K562 (cell line): ENCODE measurements around the gene KBTBD12. TPM values are rescaled to one million over a fixed set of nuclear protein-coding genes. Genes with fewer than 3 reads are reported as not detected.

ENCODE experiments used
- ADNP ChIP-seq: fragments of 200-800 bp; sonication (Bioruptor generic); IDR thresholded peaks from 2 replicates; pipeline ENCODE4 v1.6.1; 2016; ENCODE audit warnings: missing genetic modification characterization, missing compliant biosample characterization
- ARID3A ChIP-seq: IDR thresholded peaks from 2 replicates; pipeline ENCODE4 v1.6.1; 2012; ENCODE audit warnings: low read depth, low read length, improper control_type of control experiment, borderline replicate concordance
- CBFB ChIP-seq: sonication (generic); formaldehyde crosslinking; IDR thresholded peaks from 2 replicates; pipeline ENCODE4 v1.4.0; 2020; ENCODE audit warnings: mild to moderate bottlenecking, missing genetic modification reagents
- CHD1 ChIP-seq: fragments of 200-600 bp; sonication (generic); IDR thresholded peaks from one replicate; pipeline ENCODE4 v1.6.1; 2012; ENCODE audit warnings: mild to moderate bottlenecking, moderate library complexity, low read length, inconsistent platforms
- HDAC6 ChIP-seq: IDR thresholded peaks from 2 replicates; pipeline ENCODE4 v1.6.1; 2012; ENCODE audit warnings: low read depth, mild to moderate bottlenecking, control low read depth, inconsistent platforms, low read length, moderate library complexity
- HDAC8 ChIP-seq: fragments of 450-650 bp; IDR thresholded peaks from 2 replicates; pipeline ENCODE4 v1.6.1; 2016; ENCODE audit warnings: mild to moderate bottlenecking, missing genetic modification characterization, moderate library complexity, missing compliant biosample characterization
- HIVEP1 ChIP-seq: fragments of 250-450 bp; sonication (Bioruptor Pico); IDR thresholded peaks from 2 replicates; pipeline ENCODE4 v1.4.0; 2020; ENCODE audit warnings: mild to moderate bottlenecking
- HOMEZ ChIP-seq: fragments of 250-450 bp; sonication (Bioruptor Pico); IDR thresholded peaks from 2 replicates; pipeline ENCODE4 v1.4.0; 2020; ENCODE audit warnings: mild to moderate bottlenecking, moderate library complexity
- KHSRP ChIP-seq: fragments of 450-650 bp; IDR thresholded peaks from 2 replicates; pipeline ENCODE4 v1.6.1; 2017
- MAX ChIP-seq: sonication (generic); formaldehyde crosslinking; IDR thresholded peaks from 2 replicates; pipeline ENCODE4 v1.9.0; 2022; ENCODE audit warnings: mild to moderate bottlenecking, missing genetic modification reagents
- MAZ ChIP-seq, 2 experiments: fragments of 450-650 bp in 1 of 2; sonication (generic) in 1 of 2; formaldehyde crosslinking; IDR thresholded peaks in 1 of 2; conservative IDR thresholded peaks in 1 of 2; 2 replicates each; pipeline versions ENCODE4 v1.4.0 to v1.5.0; 2020; ENCODE audit warnings: mild to moderate bottlenecking in 1 of 2, missing genetic modification reagents in 1 of 2
- PREB ChIP-seq: sonication (generic); formaldehyde crosslinking; IDR thresholded peaks from 2 replicates; pipeline ENCODE4 v1.8.1; 2023; ENCODE audit warnings: mild to moderate bottlenecking, missing genetic modification reagents
- RBM14 ChIP-seq: fragments of 200-400 bp; formaldehyde crosslinking; IDR thresholded peaks from 2 replicates; pipeline ENCODE4 v1.6.1; 2018; ENCODE audit warnings: low read depth, mild to moderate bottlenecking, low read length, moderate library complexity, borderline replicate concordance; ENCODE audit not compliant: insufficient read depth
- SIN3B ChIP-seq: fragments of 450-650 bp; IDR thresholded peaks from 2 replicates; pipeline ENCODE4 v1.6.1; 2017; ENCODE audit warnings: low read depth, mild to moderate bottlenecking, moderate library complexity
- SLC30A9 ChIP-seq: fragments of 250-450 bp; sonication (Bioruptor Pico); IDR thresholded peaks from 2 replicates; pipeline ENCODE4 v1.8.0; 2022; ENCODE audit warnings: mild to moderate bottlenecking, moderate library complexity
- SP1 ChIP-seq: sonication (generic); formaldehyde crosslinking; IDR thresholded peaks from 2 replicates; pipeline ENCODE4 v1.8.1; 2022; ENCODE audit warnings: mild to moderate bottlenecking, missing genetic modification reagents
- TAF9B ChIP-seq: fragments of 450-650 bp; IDR thresholded peaks from 2 replicates; pipeline ENCODE4 v1.6.1; 2018; ENCODE audit warnings: mild to moderate bottlenecking; ENCODE audit not compliant: partially characterized antibody
- ZKSCAN1 ChIP-seq: fragments of 150-350 bp; IDR thresholded peaks from 2 replicates; pipeline ENCODE4 v1.6.1; 2016; ENCODE audit warnings: low read depth, low read length
- ZNF146 ChIP-seq: IDR thresholded peaks from one replicate; pipeline ENCODE4 v1.6.1; 2018; ENCODE audit warnings: missing compliant biosample characterization; ENCODE audit not compliant: unreplicated experiment
- ZNF431 ChIP-seq: sonication (generic); formaldehyde crosslinking; IDR thresholded peaks from 2 replicates; pipeline ENCODE4 v1.8.0; 2022; ENCODE audit warnings: mild to moderate bottlenecking, missing genetic modification reagents
- ZNF436 ChIP-seq: fragments of 250-450, 450-650 bp; sonication (Bioruptor Pico); formaldehyde crosslinking; IDR thresholded peaks from 2 replicates; pipeline ENCODE4 v1.7.0; 2020; ENCODE audit warnings: mild to moderate bottlenecking
- ZNF76 ChIP-seq: fragments of 250-450 bp; sonication (Bioruptor Pico); IDR thresholded peaks from 2 replicates; pipeline ENCODE4 v1.4.0; 2020; ENCODE audit warnings: mild to moderate bottlenecking, moderate library complexity, borderline replicate concordance
- ZNF830 ChIP-seq: fragments of 250-450 bp; sonication (Bioruptor Pico); IDR thresholded peaks from 2 replicates; pipeline ENCODE4 v1.5.0; 2021; ENCODE audit warnings: mild to moderate bottlenecking
- ZSCAN29 ChIP-seq: fragments of 450-650 bp; IDR thresholded peaks from 2 replicates; pipeline ENCODE4 v1.6.1; 2017
- ZSCAN32 ChIP-seq: fragments of 450-650 bp; formaldehyde crosslinking; IDR thresholded peaks from 2 replicates; pipeline ENCODE4 v1.4.0; 2020; ENCODE audit warnings: mild to moderate bottlenecking, moderate library complexity
- polyA plus RNA-seq, 8 experiments: library from polyadenylated mRNA; depleted of rRNA in 4 of 8; stranded (reverse) in 5 of 8; unstranded in 3 of 8; fragments of >200 nt; fragmentation: Nextera tagmentation in 2 of 8; fragmentation: Illumina TruSeq in 1 of 8; extraction: Ambion mirVana in 2 of 8; extraction: Trizol in 1 of 8; gene quantifications; 2 replicates each; pipeline versions ENCODE4 v1.2.1 to v1.2.3, GENCODE V29; 2011 to 2014; ENCODE audit warnings: inconsistent platforms in 1 of 8, missing spikeins in 1 of 8
- total RNA-seq, 7 experiments: library from RNA; depleted of rRNA in 6 of 7; stranded (reverse); fragments of >200 nt in 6 of 7; fragmentation: Illumina TruSeq in 2 of 7; extraction: Trizol in 2 of 7; gene quantifications; 2 replicates each; pipeline versions ENCODE4 v1.2.1 to v1.2.3, GENCODE V29; 2011 to 2021; ENCODE audit warnings: low replicate concordance in 1 of 7

KBTBD12 gene
- total and polyA plus RNA-seq, 9 of the 15 experiments (the other 6 are each of a cell fraction or from before 2014, with no cell fraction given) = not detected

- TF ChIP-seq HIVEP1 (CRISPR knock-in tag) (no peak), HDAC6 (no peak), ZSCAN29 (no peak), CHD1 (no peak), SIN3B (no peak), ZNF76 (CRISPR knock-in tag) (no peak), ZNF436 (CRISPR knock-in tag) (no peak), ADNP (tag) (no peak), ZSCAN32 (CRISPR knock-in tag) (peak; percentile 83), TAF9B (no peak), HDAC8 (tag) (peak; percentile 44; the same call in 1 of the 2 replicates), ARID3A (no peak), HOMEZ (no peak), KHSRP (no peak), ZNF431 (no peak), SP1 (no peak), ZNF830 (no peak), RBM14 (no peak), ZNF146 (no peak), ZKSCAN1 (no peak), MAZ (CRISPR knock-in tag; conservative IDR thresholded peaks at IDR 0.05 in 1 of 2, IDR thresholded peaks at IDR 0.05 in 1 of 2) (no peak), MAX (CRISPR knock-in tag) (no peak), PREB (CRISPR knock-in tag) (no peak), CBFB (no peak), SLC30A9 (CRISPR knock-in tag) (no peak)
Observed at GRCh38 chr3:128009952-128010846, 95.2 kb downstream of the KBTBD12 start (continued).
